HG02981 (cell line): ENCODE results near the gene PTK6.

Experiments
- ATAC-seq: cut with Tn5 transposase; IDR thresholded peaks from one replicate; pipeline ENCODE4 v1.9.1; 2021; ENCODE audit warnings: mild to moderate bottlenecking, moderate library complexity; ENCODE audit not compliant: unreplicated experiment

The PTK6 gene

GRCh38 chr20:63545814-63546213 lies 8.6 kb upstream of the PTK6 start:
- no peak for ATAC-seq

GRCh38 chr20:63544958-63545516 lies 7.9 kb upstream of the PTK6 start:
- no peak for ATAC-seq

- ATAC-seq = no peak
Measured at GRCh38 chr20:63544241-63544957, 7.2 kb upstream of the PTK6 start.

- ATAC-seq = no peak
Measured at GRCh38 chr20:63543733-63544132, 6.6 kb upstream of the PTK6 start.

DNA sequence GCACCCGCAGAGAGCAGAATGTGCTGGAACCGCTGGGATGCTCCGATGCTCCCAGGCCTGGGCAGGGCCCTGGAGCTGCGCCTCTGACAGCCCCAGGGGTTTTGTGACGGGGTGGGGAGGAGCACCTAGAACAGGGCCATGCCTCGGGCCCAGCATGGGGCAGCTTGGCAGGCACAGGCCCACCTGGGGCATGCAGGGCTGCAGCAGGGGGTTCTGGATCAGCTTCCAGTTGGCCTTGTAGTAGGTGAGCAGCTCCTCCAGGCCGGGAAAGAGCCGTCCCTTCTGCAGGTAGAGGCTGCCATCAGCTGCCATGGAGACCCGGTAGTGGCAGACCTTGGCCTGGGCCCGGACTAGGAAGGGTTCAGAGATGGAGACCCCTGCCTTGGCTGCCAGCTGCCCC lies 6.0 kb upstream of the PTK6 start:
- no peak for ATAC-seq

- no peak for ATAC-seq
Measured at GRCh38 chr20:63542696-63543095, 5.5 kb upstream of the PTK6 start.

GRCh38 chr20:63542031-63542559 lies 4.9 kb upstream of the PTK6 start:
- no peak for ATAC-seq

GRCh38 chr20:63541371-63541770 lies 4.2 kb upstream of the PTK6 start:
- no peak for ATAC-seq

GRCh38 chr20:63540417-63541186 lies 3.4 kb upstream of the PTK6 start:
- ATAC-seq = no peak

- no peak for ATAC-seq
Measured at GRCh38 chr20:63539441-63540370, 2.5 kb upstream of the PTK6 start.

DNA sequence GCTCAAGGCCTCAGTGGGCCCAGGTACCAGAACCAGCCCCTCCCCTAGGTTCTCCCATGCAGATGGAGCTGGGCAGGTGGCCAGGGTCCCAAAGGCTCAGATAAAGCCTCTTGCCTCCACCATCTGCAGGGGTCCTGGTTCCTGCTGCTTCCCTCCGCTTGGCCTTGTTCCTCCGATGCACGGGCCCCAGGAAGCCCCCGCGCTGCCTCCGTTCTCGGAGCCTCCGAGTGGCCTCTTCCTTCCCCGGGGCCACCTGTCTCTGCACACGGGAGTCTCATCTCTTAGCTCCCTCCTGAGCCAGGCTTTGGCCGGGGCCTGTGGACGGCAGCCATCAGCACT lies 1.9 kb upstream of the PTK6 start:
- no peak for ATAC-seq

DNA sequence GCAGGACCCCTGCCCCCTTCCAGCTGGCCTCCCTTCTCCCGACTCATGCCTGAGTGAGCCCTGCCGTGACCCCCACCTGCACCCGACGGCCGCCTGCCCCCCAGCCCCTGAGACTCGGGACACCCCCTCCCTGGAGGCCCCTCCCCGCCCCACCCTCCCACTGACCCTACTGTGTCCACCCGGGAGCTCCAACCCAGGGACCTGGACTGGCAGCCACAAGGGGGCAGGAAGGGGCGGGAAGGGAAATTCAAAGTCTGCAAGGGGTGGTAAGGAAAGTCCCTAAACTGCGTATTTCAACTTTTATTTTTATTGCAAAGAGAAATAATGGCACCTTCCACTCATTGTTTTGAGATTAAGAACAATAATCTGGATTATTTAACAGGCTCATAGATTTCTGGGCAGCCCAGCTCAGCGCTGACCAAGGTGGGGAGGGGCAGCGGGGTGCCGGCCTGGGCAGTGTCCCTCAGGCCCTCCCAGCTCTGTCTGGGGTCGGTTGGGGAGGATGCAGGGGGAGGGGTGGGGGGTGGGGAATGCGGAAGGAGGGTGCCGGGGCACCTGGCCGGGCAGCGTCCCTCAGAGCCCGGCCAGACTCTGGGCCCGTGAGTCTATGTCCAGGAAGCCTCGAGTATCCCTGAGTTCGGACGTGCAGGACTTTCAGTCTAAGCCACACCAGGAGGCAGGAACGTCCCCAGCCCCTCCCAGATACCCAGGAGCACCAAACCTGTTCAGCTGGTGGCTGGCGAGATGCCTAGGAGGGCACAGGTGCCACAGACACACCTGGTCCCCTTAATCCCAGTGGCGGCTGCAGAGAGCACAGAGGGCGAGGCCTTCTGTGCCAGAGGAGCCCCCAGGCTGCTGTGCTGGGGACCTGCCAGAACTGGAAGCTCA lies 1.3 kb upstream of the PTK6 start:
- ATAC-seq = peak; percentile 6

GRCh38 chr20:63537525-63538203 lies 488 bp upstream of the PTK6 start:
- ATAC-seq = peak; percentile 79

DNA sequence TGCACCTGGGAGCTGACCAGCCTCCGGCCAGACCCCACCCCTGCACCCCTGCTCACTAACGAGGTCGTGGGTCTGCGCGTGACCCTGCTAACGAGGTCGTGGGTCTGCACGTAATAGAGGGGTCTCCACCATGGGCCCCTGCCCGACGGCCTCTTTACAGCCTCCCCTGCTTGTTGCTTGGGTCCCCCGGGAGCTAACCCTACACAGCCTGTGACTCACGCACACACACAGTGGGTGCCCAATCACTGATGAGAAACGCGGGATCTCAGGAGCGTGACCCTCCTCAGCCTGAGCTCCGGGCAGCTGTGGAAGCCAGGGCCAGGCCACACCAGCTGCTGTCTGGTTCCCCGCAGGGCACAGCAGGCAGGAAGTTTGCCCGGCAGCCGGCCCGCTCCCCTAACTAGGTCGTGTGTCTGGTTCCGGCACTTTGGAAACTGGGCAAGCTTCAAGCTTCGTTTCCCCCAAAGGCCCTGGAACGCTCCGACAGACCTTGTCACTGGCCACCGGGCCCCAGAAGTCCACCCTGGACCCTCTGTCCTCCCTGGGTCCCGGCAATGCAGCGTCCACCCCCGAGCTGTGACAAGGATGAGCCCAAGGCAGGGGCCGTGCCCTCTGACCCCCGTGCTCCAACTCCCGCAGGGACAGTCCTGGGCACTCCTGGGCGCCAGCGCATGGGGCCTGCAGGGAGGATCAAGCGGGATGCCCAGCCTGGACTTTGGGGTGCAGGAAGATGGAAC lies 767 bp downstream of the PTK6 start:
- no peak for ATAC-seq

GRCh38 chr20:63534831-63535651 lies 2.1 kb downstream of the PTK6 start:
- no peak for ATAC-seq

DNA sequence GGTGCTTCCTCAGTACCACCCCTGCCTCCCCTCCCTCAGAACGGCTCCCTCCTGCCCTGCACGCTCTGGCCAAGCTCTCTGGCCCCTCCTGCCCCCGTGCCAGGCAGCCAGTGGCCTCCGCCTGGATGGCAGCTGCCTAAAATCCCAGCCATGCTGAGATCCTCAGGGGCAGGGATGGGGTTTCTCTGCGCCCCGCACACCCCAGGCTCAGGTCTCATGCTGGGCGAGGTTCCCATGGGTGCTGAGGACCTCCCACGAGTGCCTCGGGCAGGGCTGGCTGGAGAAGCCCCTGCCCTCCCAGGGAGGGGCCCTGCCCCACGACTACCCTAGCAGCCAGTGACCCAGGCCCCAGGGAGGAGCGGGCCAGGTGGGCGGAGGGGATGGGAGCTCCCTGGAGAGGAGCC lies 2.7 kb downstream of the PTK6 start:
- no peak for ATAC-seq

DNA sequence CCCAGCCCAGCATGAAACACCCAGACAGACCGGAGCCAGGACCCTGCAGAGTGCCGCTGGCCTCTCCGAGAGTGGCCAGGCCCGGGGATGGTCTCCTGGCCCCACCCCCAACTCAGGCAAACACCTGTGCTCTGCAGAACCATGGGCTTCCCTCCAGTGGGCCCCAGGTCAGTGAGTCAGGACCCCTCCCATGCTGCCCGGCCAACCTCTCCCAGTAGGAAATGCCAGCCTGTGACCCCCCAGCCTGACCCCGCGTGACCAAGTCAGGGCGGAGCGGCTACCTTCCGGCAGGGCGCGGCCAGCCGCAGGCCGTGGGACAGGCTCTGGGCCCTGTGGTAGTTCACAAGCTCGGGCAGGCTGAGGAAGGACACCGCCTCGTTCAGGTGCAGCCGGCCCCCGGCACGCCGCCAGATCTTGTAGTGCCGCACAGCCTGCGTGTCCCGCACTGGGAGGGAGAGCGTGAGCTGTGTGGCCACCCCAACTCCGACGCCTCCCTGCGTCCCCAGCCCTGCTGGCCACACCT lies 3.2 kb downstream of the PTK6 start:
- no peak for ATAC-seq

GRCh38 chr20:63533388-63533787 lies 3.8 kb downstream of the PTK6 start:
- no peak for ATAC-seq
